Right renal cortex interstitium (tissue), 3 donors: ENCODE measurements around the gene MYLK2. TPM values are rescaled to one million over a fixed set of nuclear protein-coding genes. Genes with fewer than 3 reads are reported as not detected.

Experiments
- DNase-seq, 3 donors: peaks; one replicate each; pipeline ENCODE4 v3.0.0-alpha.2; 2013; ENCODE audit warnings: low read depth in 3 of 3, low spot score in 2 of 3
- polyA plus RNA-seq, 3 donors: library from polyadenylated mRNA; unstranded; fragments of 120-200 nt; gene quantifications; one replicate each; pipeline ENCODE4 v1.2.1, GENCODE V29; 2013; ENCODE audit not compliant: insufficient read length in 3 of 3

The MYLK2 gene
- polyA plus RNA-seq, 3 donors = 0.57 to 0.79 (median 0.62) TPM

DNA sequence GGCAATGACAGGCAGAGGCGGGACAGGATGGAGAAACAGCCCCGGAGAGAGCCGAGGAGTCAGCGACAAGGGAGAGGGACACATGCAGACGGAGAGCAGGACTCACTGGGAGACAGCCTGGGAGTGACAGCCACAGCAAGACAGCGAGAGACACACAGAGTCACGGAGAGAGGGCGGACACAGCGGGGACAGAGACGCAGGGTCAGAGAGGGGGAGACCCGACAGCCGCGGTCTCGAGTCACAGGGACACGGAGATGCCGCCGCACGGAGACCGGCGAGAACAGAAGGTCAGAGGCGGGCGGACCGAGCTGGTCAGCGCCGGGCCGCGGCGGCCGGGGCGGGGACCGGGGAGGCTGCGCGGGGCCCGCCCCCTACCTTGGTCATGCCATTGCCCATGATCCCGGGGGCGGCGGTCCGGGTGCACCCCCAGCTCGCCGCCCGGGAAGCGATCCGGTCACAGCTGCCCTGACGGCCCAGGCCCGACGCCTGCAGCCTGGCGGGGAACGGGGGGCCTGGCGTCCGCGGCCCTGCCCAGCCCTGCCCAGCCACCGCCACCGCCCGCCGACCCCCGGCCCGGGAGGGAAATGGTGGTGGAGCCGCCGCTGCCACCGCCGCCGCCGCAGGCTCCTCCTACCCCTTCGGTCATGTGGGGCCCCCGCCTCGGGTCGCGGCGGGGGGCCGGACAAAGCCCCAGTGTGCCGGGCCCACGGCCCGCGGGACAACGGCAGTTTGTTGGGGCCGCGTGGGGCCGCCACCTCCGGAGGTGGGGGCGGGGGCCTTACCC is 51.0 kb downstream of the MYLK2 start, which contains the start of the genes DUSP15 and TTLL9:
DUSP15 (minus strand) TSS at position 586 of the 784 bp plus-strand sequence; CDS start at position 396, 190 bp downstream.
TTLL9 (plus strand) TSS at position 693 of the 784 bp plus-strand sequence. CDS start 493 bp downstream, outside the sequence.
- DNase-seq = peak in 1 of 3 donors; percentile 32

GRCh38 chr20:31870726-31871617 is 51.8 kb downstream of the MYLK2 start:
- DNase-seq = no peak

DNA sequence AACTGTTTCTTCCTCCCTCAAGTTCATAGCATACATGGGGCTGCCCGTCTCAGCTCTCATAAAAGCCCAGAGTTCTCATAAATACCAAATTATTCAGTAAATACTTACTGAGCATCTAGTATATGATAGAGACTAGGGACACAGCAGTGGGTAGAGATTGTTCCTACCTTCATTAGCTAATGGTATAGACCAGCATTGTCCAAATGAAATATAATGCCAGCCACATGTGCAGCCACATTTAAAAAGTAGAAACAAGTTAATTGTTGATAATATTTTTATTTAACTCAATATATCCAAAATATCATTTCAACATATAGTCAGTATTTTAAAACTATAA is 52.4 kb downstream of the MYLK2 start:
- DNase-seq = no peak

- no peak for DNase-seq
Measured at GRCh38 chr20:31872406-31872805, 53.2 kb downstream of the MYLK2 start.

- no peak for DNase-seq
Measured at GRCh38 chr20:31875671-31876070, 56.5 kb downstream of the MYLK2 start.

DNA sequence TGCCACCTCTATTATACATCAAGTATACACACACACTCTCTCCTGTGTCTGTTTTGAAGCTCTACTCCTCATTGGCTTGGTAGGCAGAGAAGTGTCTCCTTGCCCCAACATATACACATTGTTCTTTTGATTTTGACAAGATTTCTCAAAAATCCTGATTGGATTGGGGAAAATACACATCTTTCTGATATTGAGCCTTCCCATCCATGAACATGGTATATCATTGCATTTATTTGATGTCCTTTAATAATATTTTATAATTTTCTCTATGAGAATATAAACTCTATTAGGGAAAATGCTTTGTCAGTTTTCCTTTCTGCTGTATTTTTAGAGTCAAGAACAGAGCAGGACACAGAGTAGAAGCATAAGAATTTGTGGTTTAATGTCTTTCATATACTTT is 58.5 kb downstream of the MYLK2 start:
- DNase-seq = no peak

- peak; percentile 85 to 92 (median 89) for DNase-seq
Measured at GRCh38 chr20:31879143-31879987, 60.2 kb downstream of the MYLK2 start.

GRCh38 chr20:31881945-31882344 is 62.8 kb downstream of the MYLK2 start:
- DNase-seq = no peak

DNA sequence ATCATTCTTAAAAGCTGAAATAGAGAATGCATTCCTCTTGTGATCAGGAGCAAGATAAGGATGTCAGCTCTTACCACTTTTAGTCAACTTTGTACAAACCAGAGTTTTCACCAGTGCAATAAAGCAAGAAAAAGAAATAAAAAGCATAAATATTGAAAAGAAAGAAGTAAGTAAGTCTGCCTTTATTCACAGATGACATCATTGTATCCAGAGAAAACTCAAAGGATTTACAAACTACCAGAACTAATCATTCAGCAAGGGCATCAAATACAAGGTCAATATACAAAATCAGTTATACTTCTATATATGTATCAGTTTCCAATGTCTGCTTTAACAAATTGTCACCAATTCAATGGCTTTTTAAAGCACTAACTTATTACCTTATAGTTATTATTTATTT is 64.7 kb downstream of the MYLK2 start:
- DNase-seq = no peak

Other genes with a start within 250 kb of the MYLK2 start
- gene ID1, start 214.1 kb upstream of the MYLK2 start, polyA plus RNA-seq = 100 to 1,000 TPM; 147 to 215 (median 156) TPM
- gene COX4I2, start 181.4 kb upstream of the MYLK2 start, polyA plus RNA-seq = 1 to 10 TPM; 1.5 to 2.7 (median 2.3) TPM
- gene BCL2L1, start 96.5 kb upstream of the MYLK2 start, polyA plus RNA-seq = 10 to 100 TPM; 71.6 to 82.0 (median 81.4) TPM
- 10 to 100 TPM; 48.5 to 53.8 (median 51.6) TPM for gene TPX2, start 80.1 kb upstream of the MYLK2 start, polyA plus RNA-seq
- gene FOXS1, start 26.2 kb downstream of the MYLK2 start, polyA plus RNA-seq = 1 to 10 TPM; 3.5 to 6.5 (median 5.3) TPM
- gene DUSP15, start 51.2 kb downstream of the MYLK2 start, polyA plus RNA-seq = 10 to 100 TPM; 15.3 to 18.8 (median 16.4) TPM
- 1 to 10 TPM; 2.7 to 3.3 (median 2.9) TPM for gene TTLL9, start 51.3 kb downstream of the MYLK2 start, polyA plus RNA-seq
- 10 to 100 TPM; 19.8 to 22.1 (median 20.4) TPM for gene PDRG1, start 132.7 kb downstream of the MYLK2 start, polyA plus RNA-seq
- under 1 TPM; 0.24 to 0.33 (median 0.26) TPM for gene XKR7, start 148.8 kb downstream of the MYLK2 start, polyA plus RNA-seq
- gene CCM2L, start 191.1 kb downstream of the MYLK2 start, polyA plus RNA-seq = 1 to 10 TPM; 6.3 to 6.4 (median 6.3) TPM
- gene HCK, start 232.9 kb downstream of the MYLK2 start, polyA plus RNA-seq = 1 to 10 TPM; 2.2 to 3.3 (median 2.6) TPM